ENCODE data around the gene CPSF2.
"Not testable (repeated sequence)": the region's sequence is repeated elsewhere in the genome, so short reads cannot be mapped to it uniquely, and the experiment has no call there.

The CPSF2 gene

DNA sequence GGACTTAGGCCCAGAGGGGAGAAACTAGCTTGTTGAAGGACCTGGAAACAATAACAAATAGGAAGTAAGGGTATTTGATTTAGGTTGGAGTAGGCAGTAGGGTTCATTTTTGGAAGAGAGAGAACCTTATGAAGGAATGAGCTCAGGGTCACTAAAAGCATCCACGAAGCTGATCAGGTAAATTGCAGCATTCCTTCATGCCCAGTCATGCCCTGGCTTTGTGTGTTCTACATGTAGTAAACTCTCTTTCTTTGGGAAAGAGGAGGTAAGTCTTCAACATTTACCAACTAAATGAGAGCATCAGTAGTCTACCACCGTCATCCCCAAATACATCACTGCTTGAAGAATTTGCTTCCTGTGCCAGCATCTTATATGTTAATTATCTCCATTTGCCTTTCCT is 54.7 kb downstream of the CPSF2 start:
- TF ChIP-seq ZFX (IDR thresholded peaks at IDR 0.05; ENCODE audit: borderline replicate concordance) = no peak
- TF ChIP-seq, protein P1, sequence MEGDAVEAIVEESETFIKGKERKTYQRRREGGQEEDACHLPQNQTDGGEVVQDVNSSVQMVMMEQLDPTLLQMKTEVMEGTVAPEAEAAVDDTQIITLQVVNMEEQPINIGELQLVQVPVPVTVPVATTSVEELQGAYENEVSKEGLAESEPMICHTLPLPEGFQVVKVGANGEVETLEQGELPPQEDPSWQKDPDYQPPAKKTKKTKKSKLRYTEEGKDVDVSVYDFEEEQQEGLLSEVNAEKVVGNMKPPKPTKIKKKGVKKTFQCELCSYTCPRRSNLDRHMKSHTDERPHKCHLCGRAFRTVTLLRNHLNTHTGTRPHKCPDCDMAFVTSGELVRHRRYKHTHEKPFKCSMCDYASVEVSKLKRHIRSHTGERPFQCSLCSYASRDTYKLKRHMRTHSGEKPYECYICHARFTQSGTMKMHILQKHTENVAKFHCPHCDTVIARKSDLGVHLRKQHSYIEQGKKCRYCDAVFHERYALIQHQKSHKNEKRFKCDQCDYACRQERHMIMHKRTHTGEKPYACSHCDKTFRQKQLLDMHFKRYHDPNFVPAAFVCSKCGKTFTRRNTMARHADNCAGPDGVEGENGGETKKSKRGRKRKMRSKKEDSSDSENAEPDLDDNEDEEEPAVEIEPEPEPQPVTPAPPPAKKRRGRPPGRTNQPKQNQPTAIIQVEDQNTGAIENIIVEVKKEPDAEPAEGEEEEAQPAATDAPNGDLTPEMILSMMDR (IDR thresholded peaks at IDR 0.05) = no peak
- no peak overlapping the region for H3K27ac ChIP-seq

DNA sequence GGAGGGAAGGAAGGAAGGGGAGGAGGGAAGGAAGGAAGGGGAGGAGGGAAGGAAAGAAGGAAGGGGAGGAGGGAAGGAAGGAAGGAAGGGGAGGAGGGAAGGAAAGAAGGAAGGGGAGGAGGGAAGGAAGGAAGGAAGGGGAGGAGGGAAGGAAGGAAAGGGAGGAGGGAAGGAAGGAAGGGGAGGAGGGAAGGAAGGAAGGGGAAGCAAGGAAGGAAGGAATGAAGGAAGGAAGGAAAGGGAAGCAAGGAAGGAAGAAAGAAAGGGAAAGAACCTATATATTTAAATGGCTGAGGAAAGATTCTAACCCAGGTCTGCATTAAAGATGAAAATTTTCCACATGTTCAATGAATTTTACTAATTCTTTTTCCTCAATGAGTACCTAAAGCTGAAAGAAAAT is 57.4 kb downstream of the CPSF2 start:
- not testable (repeated sequence) for H3K27ac ChIP-seq

DNA sequence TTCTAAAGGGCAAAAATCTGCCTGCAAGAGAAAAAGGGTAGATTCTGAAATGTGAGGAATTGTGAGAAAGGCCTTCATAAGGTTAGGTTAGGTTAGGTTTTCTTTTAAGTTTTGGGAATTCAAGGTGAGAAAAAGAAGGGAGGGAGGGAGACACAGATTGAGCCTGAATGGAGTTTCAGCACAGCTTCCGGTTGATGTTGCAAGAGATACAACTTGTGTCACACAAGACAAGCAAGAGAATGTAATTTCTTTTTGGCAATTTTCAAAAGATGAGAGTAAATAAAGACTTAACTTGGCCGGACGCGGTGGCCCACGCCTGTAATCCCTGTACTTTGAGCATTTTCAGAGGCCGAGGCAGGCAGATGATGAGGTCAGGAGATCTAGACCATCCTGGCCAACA is 63.8 kb downstream of the CPSF2 start:
- H3K27ac ChIP-seq = no peak overlapping the region
- TF ChIP-seq, protein P1 (IDR thresholded peaks at IDR 0.05) = no peak
- no peak for TF ChIP-seq ZFX (IDR thresholded peaks at IDR 0.05; ENCODE audit: borderline replicate concordance)

DNA sequence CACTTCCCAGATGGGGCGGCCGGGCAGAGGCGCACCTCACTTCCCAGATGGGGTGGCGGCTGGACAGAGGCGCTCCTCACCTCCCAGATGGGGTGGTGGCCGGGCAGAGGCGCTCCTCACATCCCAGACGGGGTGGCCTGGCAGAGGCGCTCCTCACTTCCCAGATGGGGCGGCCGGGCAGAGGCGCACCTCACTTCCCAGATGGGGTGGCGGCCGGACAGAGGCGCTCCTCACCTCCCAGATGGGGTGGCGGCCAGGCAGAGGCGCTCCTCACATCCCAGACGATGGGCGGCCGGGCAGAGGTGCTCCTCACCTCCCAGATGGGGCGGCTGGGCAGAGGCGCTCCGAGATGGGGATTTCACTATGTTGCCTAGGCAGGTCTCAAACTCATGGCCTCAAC is 65.8 kb downstream of the CPSF2 start:
- H3K27ac ChIP-seq = not testable (repeated sequence)

DNA sequence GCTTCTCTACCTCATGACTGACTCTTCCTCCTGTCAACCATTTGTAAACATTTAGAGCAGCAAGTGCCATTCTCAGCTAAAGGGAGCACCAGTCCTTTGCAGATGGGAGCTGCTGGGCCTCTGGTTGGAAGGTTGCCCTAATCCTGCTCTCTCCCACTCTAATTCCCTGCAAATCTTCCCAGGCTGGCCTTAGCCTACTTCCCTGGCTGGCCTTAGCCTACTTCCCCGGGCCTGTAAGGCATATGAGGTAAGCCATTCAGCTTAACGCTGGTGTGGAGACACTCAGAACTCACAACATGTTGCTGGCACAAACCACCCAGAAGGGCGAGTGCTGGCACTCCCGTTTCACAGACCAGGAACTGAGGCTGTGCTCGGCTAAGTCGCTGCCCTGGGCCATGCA is 69.0 kb downstream of the CPSF2 start:
- H3K27ac ChIP-seq = no peak overlapping the region
- no peak for TF ChIP-seq ZFX (IDR thresholded peaks at IDR 0.05; ENCODE audit: borderline replicate concordance)
- TF ChIP-seq, protein P1 (IDR thresholded peaks at IDR 0.05) = no peak

DNA sequence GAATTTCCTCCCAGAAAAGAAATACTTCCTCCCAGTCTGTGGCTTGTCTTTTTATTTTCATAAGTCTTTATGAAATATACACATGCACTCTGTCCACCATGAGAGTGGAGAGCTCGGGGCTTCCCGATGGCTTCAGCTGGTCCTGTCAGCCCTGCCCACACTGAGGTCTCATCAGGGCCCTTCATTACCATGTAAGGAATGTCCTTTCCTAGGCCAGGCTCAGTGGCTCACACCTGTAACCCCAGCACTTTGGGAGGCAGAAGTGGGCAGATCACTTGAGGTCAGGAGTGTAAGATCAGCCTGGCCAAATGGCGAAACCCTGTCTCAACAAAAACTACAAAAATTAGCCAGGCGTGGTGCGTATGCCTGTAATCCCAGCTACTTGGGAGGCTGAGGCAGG is 77.0 kb downstream of the CPSF2 start:
- TF ChIP-seq, protein P1 (IDR thresholded peaks at IDR 0.05) = no peak
- TF ChIP-seq ZFX (IDR thresholded peaks at IDR 0.05; ENCODE audit: borderline replicate concordance) = no peak
- H3K27ac ChIP-seq = no peak overlapping the region

DNA sequence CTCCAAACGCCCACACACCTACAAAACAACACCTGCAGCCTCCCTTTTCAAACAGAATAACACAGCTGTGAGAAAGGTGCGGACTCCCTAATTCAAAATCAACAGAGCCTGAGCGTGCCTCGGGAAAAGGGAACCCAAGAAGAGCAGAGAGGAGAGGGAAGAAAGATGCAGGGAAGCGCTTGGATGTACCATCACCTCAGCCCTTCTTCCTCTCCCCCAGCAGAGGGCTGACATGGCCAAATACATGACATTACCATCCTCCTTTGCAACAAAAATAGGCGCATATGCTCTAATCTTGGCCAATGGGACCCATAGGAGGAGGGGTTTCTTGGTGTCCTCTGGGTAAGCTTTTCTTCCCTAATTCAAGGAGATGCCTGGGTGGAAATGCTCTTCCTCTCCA is 78.0 kb downstream of the CPSF2 start:
- TF ChIP-seq, protein P1 (IDR thresholded peaks at IDR 0.05) = no peak
- TF ChIP-seq ZFX (IDR thresholded peaks at IDR 0.05; ENCODE audit: borderline replicate concordance) = no peak
- H3K27ac ChIP-seq = no peak overlapping the region

DNA sequence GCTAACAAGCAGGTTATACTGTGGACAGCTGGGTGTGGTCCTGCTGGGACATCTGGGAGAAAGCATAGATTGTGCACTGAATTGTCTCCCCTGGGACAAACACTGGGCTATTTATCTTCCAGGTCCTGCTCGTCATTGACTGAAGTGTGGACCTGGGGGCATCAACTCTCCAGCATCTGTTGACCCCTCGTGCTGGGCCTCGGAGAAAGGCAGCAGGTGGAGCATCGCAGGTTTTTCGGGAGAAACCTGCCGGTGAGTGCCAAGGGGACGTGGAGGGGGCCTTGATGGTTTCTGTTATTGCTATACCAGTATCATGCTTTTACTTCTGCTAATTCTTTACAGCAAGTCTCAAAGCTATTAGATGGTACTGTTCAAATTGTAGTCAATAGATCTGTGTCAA is 81.3 kb downstream of the CPSF2 start:
- H3K27ac ChIP-seq = no peak overlapping the region
- TF ChIP-seq, protein P1 (IDR thresholded peaks at IDR 0.05) = no peak
- TF ChIP-seq ZFX (IDR thresholded peaks at IDR 0.05; ENCODE audit: borderline replicate concordance) = no peak

DNA sequence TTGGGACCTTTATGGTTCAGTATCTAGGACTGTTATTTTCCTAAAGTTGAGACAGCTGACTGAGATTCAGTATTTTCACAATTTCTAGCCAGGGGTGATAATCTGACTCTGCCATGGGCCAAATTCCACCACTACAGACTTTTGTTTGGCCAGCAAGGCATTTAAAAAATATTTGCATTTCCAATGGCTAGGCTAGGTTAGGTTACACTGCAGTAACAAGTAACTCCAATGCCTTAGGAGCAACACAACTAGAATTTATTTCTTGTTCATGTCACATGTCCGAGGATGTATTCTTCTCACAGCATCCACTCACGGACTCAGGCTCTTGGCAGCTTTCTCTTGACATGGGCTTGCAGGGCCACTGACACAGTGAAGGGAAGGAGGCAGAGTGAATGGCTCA is 83.0 kb downstream of the CPSF2 start:
- no peak overlapping the region for H3K27ac ChIP-seq
- TF ChIP-seq ZFX (IDR thresholded peaks at IDR 0.05; ENCODE audit: borderline replicate concordance) = no peak
- TF ChIP-seq, protein P1 (IDR thresholded peaks at IDR 0.05) = no peak

Measured in 22Rv1 (cell line).